Measurements from ENCODE around the gene CTAG1A.
"Not testable (repeated sequence)": the region's sequence is repeated elsewhere in the genome, so short reads cannot be mapped to it uniquely, and the experiment has no call there.

DNA sequence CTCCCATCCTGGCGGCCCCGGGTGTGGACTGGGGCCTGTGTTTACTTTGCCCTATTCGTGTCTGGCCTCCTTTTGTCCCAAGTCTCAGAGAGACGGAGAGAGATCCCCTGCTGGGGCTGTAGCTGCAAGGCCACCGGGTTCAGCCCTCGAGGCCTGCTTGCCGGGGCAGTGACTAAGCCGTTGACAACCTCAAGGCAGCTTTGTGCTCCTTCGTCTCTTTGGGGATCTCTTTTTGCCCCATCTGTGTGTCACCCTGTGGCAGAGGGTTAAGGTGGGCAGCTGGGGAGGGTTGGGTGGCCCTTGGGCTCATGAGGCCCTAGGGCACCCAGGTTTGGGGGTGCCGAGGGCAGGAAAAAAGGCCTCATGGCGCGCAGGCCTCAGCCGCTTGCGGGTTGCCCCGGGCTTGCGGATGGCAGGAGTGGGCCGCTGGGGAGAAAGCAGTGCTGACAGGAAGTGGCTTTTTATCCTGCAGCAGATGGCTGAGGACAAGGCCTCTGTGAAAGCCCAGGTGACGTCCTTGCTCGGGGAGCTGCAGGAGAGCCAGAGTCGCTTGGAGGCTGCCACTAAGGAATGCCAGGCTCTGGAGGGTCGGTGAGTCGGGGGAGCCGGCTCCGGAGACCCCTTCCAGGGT lies 26.8 kb upstream of the CTAG1A start:
- not testable (repeated sequence) for TF ChIP-seq CTCF, POLR2AphosphoS5, POLR2A, EP300 (IDR thresholded peaks at IDR 0.05)
